H9 (cell line): ENCODE data around the gene RB1. TPM values are rescaled to one million over a fixed set of nuclear protein-coding genes. Genes with fewer than 3 reads are reported as not detected.

Experiments
- DNase-seq: peaks from one replicate; pipeline ENCODE4 v3.0.0-alpha.2; 2017
- H2AFZ ChIP-seq: one replicate; pipeline ENCODE4 v1.6.1; 2013; ENCODE audit warnings: mild to moderate bottlenecking, low read length, control low read depth, moderate library complexity
- H2AK5ac ChIP-seq: 2 replicates; pipeline ENCODE4 v1.6.1; 2013; ENCODE audit warnings: low read length, control low read depth, mixed read lengths; ENCODE audit not compliant: insufficient read length
- H2BK120ac ChIP-seq: one replicate; pipeline ENCODE4 v1.6.1; 2013; ENCODE audit warnings: low read depth, mild to moderate bottlenecking, low read length, control low read depth, inconsistent platforms; ENCODE audit not compliant: poor library complexity, severe bottlenecking
- H2BK12ac ChIP-seq: 2 replicates; pipeline ENCODE4 v1.6.1; 2013; ENCODE audit warnings: low read length, control low read depth, mixed read lengths, low read depth; ENCODE audit not compliant: insufficient read length
- H2BK15ac ChIP-seq: 2 replicates; pipeline ENCODE4 v1.6.1; 2013; ENCODE audit warnings: low read depth, low read length, control low read depth
- H2BK20ac ChIP-seq: one replicate; pipeline ENCODE4 v1.6.1; 2013; ENCODE audit warnings: low read depth, mild to moderate bottlenecking, low read length, control low read depth, inconsistent platforms; ENCODE audit not compliant: poor library complexity, severe bottlenecking
- H2BK5ac ChIP-seq: 2 replicates; pipeline ENCODE4 v1.6.1; 2013; ENCODE audit warnings: low read length, control low read depth, mixed read lengths; ENCODE audit not compliant: insufficient read length
- H3K14ac ChIP-seq: 2 replicates; pipeline ENCODE4 v1.6.1; 2013; ENCODE audit warnings: low read length, control low read depth; ENCODE audit not compliant: insufficient read depth
- H3K18ac ChIP-seq: 2 replicates; pipeline ENCODE4 v1.6.1; 2013; ENCODE audit warnings: low read depth, mild to moderate bottlenecking, mixed read lengths, low read length, control low read depth; ENCODE audit not compliant: insufficient read length
- H3K23ac ChIP-seq: 2 replicates; pipeline ENCODE4 v1.6.1; 2013; ENCODE audit warnings: low read length, control low read depth, mixed read lengths, low read depth; ENCODE audit not compliant: insufficient read length
- H3K23me2 ChIP-seq: 2 replicates; pipeline ENCODE4 v1.6.1; 2013; ENCODE audit warnings: low read depth, mild to moderate bottlenecking, mixed read lengths, low read length, control low read depth; ENCODE audit not compliant: insufficient read length, poor library complexity, severe bottlenecking
- H3K27ac ChIP-seq: 2 replicates; pipeline ENCODE4 v1.5.1; 2013; ENCODE audit warnings: low read length, control low read depth, mixed read lengths, low read depth; ENCODE audit not compliant: insufficient read length
- H3K27me3 ChIP-seq: 2 replicates; pipeline ENCODE4 v1.6.1; 2013; ENCODE audit warnings: low read length, control low read depth, inconsistent platforms; ENCODE audit not compliant: insufficient read depth
- H3K4ac ChIP-seq: 2 replicates; pipeline ENCODE4 v1.6.1; 2013; ENCODE audit warnings: low read depth, mild to moderate bottlenecking, control low read depth, inconsistent platforms, low read length, moderate library complexity
- H3K4me1 ChIP-seq: 2 replicates; pipeline ENCODE4 v1.6.1; 2013; ENCODE audit warnings: low read length, control low read depth, inconsistent platforms; ENCODE audit not compliant: insufficient read depth
- H3K4me2 ChIP-seq: 2 replicates; pipeline ENCODE4 v1.6.1; 2013; ENCODE audit warnings: low read length, control low read depth, mixed read lengths; ENCODE audit not compliant: insufficient read length, insufficient read depth
- H3K56ac ChIP-seq: 2 replicates; pipeline ENCODE4 v1.6.1; 2013; ENCODE audit warnings: low read depth, mild to moderate bottlenecking, mixed read lengths, low read length, control low read depth; ENCODE audit not compliant: insufficient read length
- H3K79me1 ChIP-seq: 2 replicates; pipeline ENCODE4 v1.6.1; 2013; ENCODE audit warnings: low read depth, mild to moderate bottlenecking, moderate library complexity, low read length, control low read depth, inconsistent platforms; ENCODE audit not compliant: insufficient read depth, poor library complexity, severe bottlenecking
- H3K79me2 ChIP-seq: 2 replicates; pipeline ENCODE4 v1.6.1; 2013; ENCODE audit warnings: low read length, control low read depth, inconsistent platforms; ENCODE audit not compliant: insufficient read depth
- H3K9ac ChIP-seq: 2 replicates; pipeline ENCODE4 v1.6.1; 2013; ENCODE audit warnings: low read length, control low read depth, mixed read lengths; ENCODE audit not compliant: insufficient read length; ENCODE audit errors: extremely low read depth
- H3K9me3 ChIP-seq: one replicate; pipeline ENCODE4 v1.6.1; 2013; ENCODE audit warnings: low read depth, low read length, inconsistent platforms; ENCODE audit not compliant: control insufficient read depth
- H3T11ph ChIP-seq: one replicate; pipeline ENCODE4 v1.6.1; 2013; ENCODE audit warnings: mild to moderate bottlenecking, low read length, control low read depth, inconsistent platforms
- H4K20me1 ChIP-seq: one replicate; pipeline ENCODE4 v1.6.1; 2013; ENCODE audit not compliant: control insufficient read depth, insufficient read length, insufficient read depth
- H4K5ac ChIP-seq: 2 replicates; pipeline ENCODE4 v1.6.1; 2013; ENCODE audit warnings: low read depth, mild to moderate bottlenecking, mixed read lengths, low read length, control low read depth; ENCODE audit not compliant: insufficient read length
- H4K8ac ChIP-seq: replicated peaks from 2 replicates; pipeline ENCODE4 v1.6.1; 2013; ENCODE audit warnings: low read length, control low read depth, mixed read lengths, low read depth; ENCODE audit not compliant: insufficient read length
- H4K91ac ChIP-seq: 2 replicates; pipeline ENCODE4 v1.6.1; 2013; ENCODE audit warnings: low read depth, mild to moderate bottlenecking, moderate library complexity, mixed read lengths, low read length, control low read depth; ENCODE audit not compliant: insufficient read length
- H3K27ac Mint-ChIP-seq, 3 experiments: 2 replicates in 2 of 3; 3 replicates in 1 of 3; pipeline ENCODE4 v1.8.0; 2020 to 2021; ENCODE audit warnings: mixed read lengths in 3 of 3, mild to moderate bottlenecking in 1 of 3, moderate library complexity in 1 of 3
- H3K27me3 Mint-ChIP-seq: 2 replicates; pipeline ENCODE4 v1.8.0; 2021; ENCODE audit warnings: low read depth, mild to moderate bottlenecking, moderate library complexity, mixed read lengths
- H3K36me3 Mint-ChIP-seq, 3 experiments: 2 replicates in 2 of 3; 3 replicates in 1 of 3; pipeline ENCODE4 v1.8.0; 2020 to 2021; ENCODE audit warnings: low read depth in 3 of 3, mixed read lengths in 3 of 3; ENCODE audit not compliant: insufficient read depth in 1 of 3
- H3K4me1 Mint-ChIP-seq, 2 experiments: 2 replicates each; pipeline ENCODE4 v1.8.0; 2020; ENCODE audit warnings: mixed read lengths in 2 of 2
- H3K4me3 Mint-ChIP-seq, 2 experiments: 2 replicates in 1 of 2; 3 replicates in 1 of 2; pipeline ENCODE4 v1.8.0; 2020 to 2021; ENCODE audit warnings: mild to moderate bottlenecking in 2 of 2, mixed read lengths in 2 of 2, moderate library complexity in 1 of 2
- H3K9me3 Mint-ChIP-seq, 2 experiments: 2 replicates in 1 of 2; 3 replicates in 1 of 2; pipeline ENCODE4 v1.8.0; 2020; ENCODE audit warnings: mild to moderate bottlenecking in 2 of 2, mixed read lengths in 2 of 2, moderate library complexity in 1 of 2
- CTCF ChIP-seq: fragments of 200-600 bp; sonication (generic); conservative IDR thresholded peaks from 3 replicates; pipeline ENCODE4 v1.8.0; 2021; ENCODE audit warnings: antibody characterized with exemption, mild to moderate bottlenecking
- total RNA-seq: library from RNA; stranded (reverse); gene quantifications from 2 replicates; pipeline ENCODE4 v1.2.1, GENCODE V29; 2021

Gene RB1
- total RNA-seq, 1 experiment from 2014 or later = 20.5 TPM

- Histone ChIP-seq H3T11ph (no peak overlapping the region), H4K20me1 (no peaks in the 10 kb centered on the region), H2AFZ (no peak overlapping the region), H3K79me2 (no peaks in the 10 kb centered on the region), H4K91ac (no peak overlapping the region), H3K18ac (no peak overlapping the region), H3K23ac (no peak overlapping the region), H3K14ac (no peak overlapping the region), H3K4ac (no peak overlapping the region), H4K8ac (no peak overlapping the region), H3K9me3 (no peaks in the 10 kb centered on the region), H3K23me2 (no peaks in the 10 kb centered on the region), H2BK20ac (no peak overlapping the region), H2BK120ac (no peak overlapping the region), H3K56ac (no peak overlapping the region), H2AK5ac (no peak overlapping the region), H2BK15ac (no peak overlapping the region), H3K4me2 (no peak overlapping the region), H4K5ac (no peak overlapping the region), H3K27ac (no peak overlapping the region), H3K4me1 (no peaks in the 10 kb centered on the region), H3K79me1 (no peaks in the 10 kb centered on the region), H2BK5ac (no peak overlapping the region), H3K27me3 (no peaks in the 10 kb centered on the region), H2BK12ac (no peak overlapping the region), H3K9ac (no peak overlapping the region)
- Mint-ChIP-seq H3K9me3 (no peaks in the 10 kb centered on the region), H3K4me3 (no peak overlapping the region), H3K36me3 (peaks cover 5 to 19% (median 15%) of the 10 kb centered on the region in 3 experiments), H3K4me1 (peaks cover 6 to 20% of the 10 kb centered on the region in 2 experiments), H3K27me3 (no peaks in the 10 kb centered on the region), H3K27ac (peak overlapping the region in 2 of 3 experiments; percentile 21 to 30; a peak in 2 of 7 replicates)
- no peak for TF ChIP-seq CTCF
- no peak for DNase-seq
These were observed 37.4 kb upstream of the RB1 start for GRCh38 chr13:48266150-48266549.
